NT2/D1 (cell line): ENCODE results near the gene FAM107B.

Experiments
- DNase-seq: peaks from one replicate; pipeline ENCODE4 v3.0.0-alpha.2; 2011; ENCODE audit warnings: low read depth, low spot score
- H3K27me3 ChIP-seq: 2 replicates; pipeline ENCODE4 v1.6.0; 2011; ENCODE audit warnings: mild to moderate bottlenecking; ENCODE audit not compliant: insufficient read length, insufficient read depth
- H3K36me3 ChIP-seq: 2 replicates; pipeline ENCODE4 v1.6.1; 2011; ENCODE audit warnings: mild to moderate bottlenecking, low read length, mixed read lengths; ENCODE audit not compliant: insufficient read depth, insufficient read length
- H3K4me1 ChIP-seq: 2 replicates; pipeline ENCODE4 v1.5.1; 2011; ENCODE audit not compliant: insufficient read depth, insufficient read length
- H3K4me3 ChIP-seq: 2 replicates; pipeline ENCODE4 v1.5.1; 2011; ENCODE audit warnings: low read depth; ENCODE audit not compliant: insufficient read length
- H3K9ac ChIP-seq: 2 replicates; pipeline ENCODE4 v1.6.0; 2011; ENCODE audit warnings: low read depth; ENCODE audit not compliant: insufficient read length
- H3K9me3 ChIP-seq: 2 replicates; pipeline ENCODE4 v1.5.1; 2011; ENCODE audit warnings: mild to moderate bottlenecking, low read length; ENCODE audit not compliant: insufficient read depth
- SUZ12 ChIP-seq: IDR thresholded peaks from 2 replicates; pipeline ENCODE4 v1.6.1; 2011; ENCODE audit not compliant: insufficient read length, insufficient read depth; ENCODE audit errors: extremely low read depth
- YY1 ChIP-seq: IDR thresholded peaks from 2 replicates; pipeline ENCODE4 v1.6.1; 2011; ENCODE audit not compliant: insufficient read length, insufficient read depth
- ZNF274 ChIP-seq: IDR thresholded peaks from 2 replicates; pipeline ENCODE4 v1.6.1; 2011; ENCODE audit warnings: mild to moderate bottlenecking, low read depth, low read length

FAM107B gene

DNA sequence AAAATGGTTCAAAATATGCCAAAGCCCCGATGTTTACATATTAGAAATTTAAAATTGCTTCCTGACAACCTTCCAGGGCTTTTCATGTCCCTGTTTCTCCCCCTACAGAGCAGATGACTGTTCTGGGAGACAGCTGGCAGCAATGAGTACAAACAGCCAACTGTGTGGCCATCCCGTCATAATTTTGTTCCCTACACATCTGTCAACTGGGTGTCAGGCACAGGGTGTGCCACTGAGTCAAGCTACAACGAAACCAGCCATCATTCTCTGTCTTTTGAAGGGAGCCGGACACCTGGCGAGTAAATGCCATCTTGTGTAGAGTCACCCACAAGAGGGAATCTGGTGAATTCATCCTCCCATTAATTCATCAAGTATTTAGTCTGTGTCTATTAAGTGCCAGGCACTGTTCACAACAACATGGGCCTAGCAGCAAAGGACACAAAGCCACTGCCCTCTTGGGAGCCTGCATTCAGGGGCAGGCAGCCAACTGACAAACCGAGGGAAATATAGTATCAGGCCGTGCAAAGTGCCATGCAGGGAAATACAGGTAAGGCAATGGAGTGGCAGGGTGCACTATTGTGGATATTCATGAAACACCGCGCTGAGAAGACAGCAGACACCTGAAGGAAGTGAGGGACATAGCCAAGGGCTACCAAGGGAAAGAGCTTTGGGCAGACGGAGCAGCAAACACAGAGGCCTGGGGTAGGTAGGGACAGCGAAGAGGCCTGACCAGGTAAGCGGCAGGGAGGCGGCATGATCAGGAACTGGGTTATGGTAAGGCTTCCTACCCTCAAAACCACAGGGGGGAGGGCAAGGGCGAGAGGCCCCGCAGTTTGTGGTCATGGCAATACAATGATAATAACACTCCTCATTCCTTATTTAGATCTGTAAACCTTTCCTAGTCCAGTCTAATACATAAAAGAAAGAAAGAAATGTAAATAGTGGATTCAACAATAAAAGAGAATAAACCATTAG is 213.6 kb downstream of the FAM107B start:
- no peaks in the 10 kb centered on the region for H3K9me3 ChIP-seq
- TF ChIP-seq YY1 (no peak), ZNF274 (no peak), SUZ12 (no peak)
- H3K4me1 ChIP-seq, result no peaks in the 10 kb centered on the region
- H3K36me3 ChIP-seq, result no peaks in the 10 kb centered on the region
- no peak overlapping the region for H3K9ac ChIP-seq
- no peak overlapping the region for H3K4me3 ChIP-seq
- H3K27me3 ChIP-seq, result no peaks in the 10 kb centered on the region
- no peak for DNase-seq

GRCh38 chr10:14560274-14560673 is 214.4 kb downstream of the FAM107B start:
- Histone ChIP-seq H3K36me3 (no peaks in the 10 kb centered on the region), H3K4me3 (no peak overlapping the region), H3K4me1 (no peaks in the 10 kb centered on the region), H3K9ac (no peak overlapping the region), H3K27me3 (no peaks in the 10 kb centered on the region), H3K9me3 (no peaks in the 10 kb centered on the region)
- DNase-seq, result no peak
- TF ChIP-seq SUZ12, result no peak
- no peak for TF ChIP-seq YY1
- no peak for TF ChIP-seq ZNF274

DNA sequence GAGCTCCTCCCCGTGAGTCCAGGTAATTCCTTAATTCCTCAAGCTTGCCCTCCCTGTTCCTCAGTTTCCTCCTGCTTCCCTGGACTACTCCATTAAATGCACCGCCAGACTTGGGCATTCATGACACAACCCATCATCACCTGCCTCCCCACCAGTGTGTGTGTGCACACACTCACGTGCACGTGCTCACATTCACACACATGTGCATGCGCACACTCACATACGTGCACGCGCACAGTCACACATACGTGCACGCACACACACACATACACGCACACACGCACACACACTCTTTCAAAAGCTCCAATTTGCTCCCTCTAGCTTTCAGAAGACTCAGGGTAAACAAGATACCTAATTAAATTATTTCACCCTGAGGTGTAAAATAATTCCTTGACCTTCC is 216.7 kb downstream of the FAM107B start:
- Histone ChIP-seq H3K9ac (no peak overlapping the region), H3K9me3 (no peaks in the 10 kb centered on the region), H3K4me1 (no peaks in the 10 kb centered on the region), H3K4me3 (no peak overlapping the region), H3K36me3 (no peaks in the 10 kb centered on the region), H3K27me3 (no peaks in the 10 kb centered on the region)
- DNase-seq, result no peak
- TF ChIP-seq ZNF274, result no peak
- no peak for TF ChIP-seq YY1
- no peak for TF ChIP-seq SUZ12

GRCh38 chr10:14557567-14557966 is 217.1 kb downstream of the FAM107B start:
- H3K4me3 ChIP-seq, result no peak overlapping the region
- TF ChIP-seq SUZ12, result no peak
- TF ChIP-seq ZNF274, result no peak
- no peak for TF ChIP-seq YY1
- no peaks in the 10 kb centered on the region for H3K4me1 ChIP-seq
- no peak overlapping the region for H3K9ac ChIP-seq
- no peaks in the 10 kb centered on the region for H3K27me3 ChIP-seq
- DNase-seq, result no peak
- H3K9me3 ChIP-seq, result no peaks in the 10 kb centered on the region
- no peaks in the 10 kb centered on the region for H3K36me3 ChIP-seq

DNA sequence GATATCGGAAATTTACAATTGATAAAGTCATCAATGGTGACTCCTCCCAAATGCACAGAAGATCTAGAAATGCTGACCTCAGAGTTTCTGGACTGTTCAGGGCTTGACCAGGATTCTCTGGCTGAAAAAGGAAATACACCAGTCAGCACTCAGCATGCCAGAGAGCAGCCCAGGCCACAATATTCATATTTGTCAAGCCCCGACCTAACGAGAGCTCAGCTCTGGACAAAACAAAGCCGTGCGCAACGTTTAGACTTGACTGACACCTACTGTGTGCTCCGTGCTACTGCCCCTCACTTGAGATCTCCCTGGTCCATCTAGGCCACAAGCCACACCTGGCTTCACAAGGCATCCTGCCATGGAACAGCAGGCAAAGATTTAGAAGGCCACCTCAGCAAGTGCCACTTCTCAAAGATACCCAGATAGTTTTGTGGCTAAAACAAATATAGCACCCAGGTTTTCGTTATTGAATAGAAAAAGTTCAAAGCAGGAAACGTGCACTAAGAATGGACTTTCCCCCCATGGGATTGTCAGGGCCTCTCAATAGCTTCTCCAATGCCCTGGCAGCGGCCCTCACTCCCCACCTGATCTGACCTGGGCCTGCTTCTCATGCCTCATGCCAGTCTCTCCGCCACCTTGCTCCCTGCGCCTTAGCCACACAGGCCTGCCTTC is 218.3 kb downstream of the FAM107B start:
- H3K4me1 ChIP-seq, result no peaks in the 10 kb centered on the region
- no peaks in the 10 kb centered on the region for H3K9me3 ChIP-seq
- no peak overlapping the region for H3K9ac ChIP-seq
- H3K4me3 ChIP-seq, result no peak overlapping the region
- no peaks in the 10 kb centered on the region for H3K27me3 ChIP-seq
- no peak for TF ChIP-seq YY1
- no peak for TF ChIP-seq SUZ12
- TF ChIP-seq ZNF274, result no peak
- no peak for DNase-seq
- H3K36me3 ChIP-seq, result no peaks in the 10 kb centered on the region

GRCh38 chr10:14555807-14556206 is 218.9 kb downstream of the FAM107B start:
- Histone ChIP-seq H3K4me1 (no peaks in the 10 kb centered on the region), H3K27me3 (no peaks in the 10 kb centered on the region), H3K9me3 (no peaks in the 10 kb centered on the region), H3K4me3 (no peak overlapping the region), H3K9ac (no peak overlapping the region), H3K36me3 (no peaks in the 10 kb centered on the region)
- no peak for DNase-seq
- TF ChIP-seq SUZ12 (no peak), YY1 (no peak), ZNF274 (no peak)

- no peak for DNase-seq
Observed at GRCh38 chr10:14554491-14555205, 220.0 kb downstream of the FAM107B start.

More at GRCh38 chr10:14554491-14555205, 220.0 kb downstream of the FAM107B start:
- no peaks in the 10 kb centered on the region for H3K36me3 ChIP-seq
- H3K4me1 ChIP-seq, result no peaks in the 10 kb centered on the region
- H3K4me3 ChIP-seq, result no peak overlapping the region
- no peaks in the 10 kb centered on the region for H3K9me3 ChIP-seq
- TF ChIP-seq YY1 (no peak), ZNF274 (no peak), SUZ12 (no peak)
- H3K27me3 ChIP-seq, result no peaks in the 10 kb centered on the region
- no peak overlapping the region for H3K9ac ChIP-seq
